ENCODE data around the gene HEPH. TPM values are rescaled to one million over a fixed set of nuclear protein-coding genes. Genes with fewer than 3 reads are reported as not detected.

The HEPH gene
- total RNA-seq, 2 experiments from 2014 or later = not detected

- H3K9me3 ChIP-seq (ENCODE audit: low read length) = no peaks in the 10 kb centered on the region
- intact Hi-C loops (cut with micrococcal nuclease; ENCODE audit: unreplicated experiment) = no loop called here
- no peak for DNase-seq (ENCODE audit: low spot score)
- TF ChIP-seq EZH2phosphoT487 (IDR thresholded peaks at IDR 0.05; ENCODE audit: borderline replicate concordance, low read depth, low read length) = no peak
- no peak for TF ChIP-seq CTCF (conservative IDR thresholded peaks at IDR 0.05; ENCODE audit: low read length)
- ChIA-PET CTCF (ENCODE audit: unreplicated experiment) (no interaction called here), POLR2A (interaction anchor here (0.5 to 0.6 kb wide), 2 partner anchors 64 to 479 kb away, joined by 3 to 4 read pairs; no protein-coding TSS in a partner anchor)
- H3K9me2 ChIP-seq (ENCODE audit: insufficient read depth, low read length) = no peaks in the 10 kb centered on the region
- H3K4me2 ChIP-seq (ENCODE audit: low read length) = no peak overlapping the region
- H3K36me3 ChIP-seq (ENCODE audit: insufficient read depth, low read length) = no peaks in the 10 kb centered on the region
- H4K20me1 ChIP-seq (ENCODE audit: insufficient read depth, low read length) = no peaks in the 10 kb centered on the region
- no peaks in the 10 kb centered on the region for H3K4me1 ChIP-seq (ENCODE audit: insufficient read depth, low read length, poor library complexity, severe bottlenecking)
- H2AFZ ChIP-seq (ENCODE audit: low read length) = no peak overlapping the region
- no peaks in the 10 kb centered on the region for H3K79me2 ChIP-seq (ENCODE audit: insufficient read depth, low read depth, low read length)
- no TSS peak for BruUV-seq (replicated peaks)
- no peak overlapping the region for H3K4me3 ChIP-seq (ENCODE audit: low read depth, low read length, poor library complexity, severe bottlenecking)
- H3K27ac ChIP-seq (ENCODE audit: low read depth, low read length, poor library complexity, severe bottlenecking) = no peak overlapping the region
These were observed 39.1 kb downstream of the HEPH start for GRCh38 chrX:66203114-66203513.

DNA sequence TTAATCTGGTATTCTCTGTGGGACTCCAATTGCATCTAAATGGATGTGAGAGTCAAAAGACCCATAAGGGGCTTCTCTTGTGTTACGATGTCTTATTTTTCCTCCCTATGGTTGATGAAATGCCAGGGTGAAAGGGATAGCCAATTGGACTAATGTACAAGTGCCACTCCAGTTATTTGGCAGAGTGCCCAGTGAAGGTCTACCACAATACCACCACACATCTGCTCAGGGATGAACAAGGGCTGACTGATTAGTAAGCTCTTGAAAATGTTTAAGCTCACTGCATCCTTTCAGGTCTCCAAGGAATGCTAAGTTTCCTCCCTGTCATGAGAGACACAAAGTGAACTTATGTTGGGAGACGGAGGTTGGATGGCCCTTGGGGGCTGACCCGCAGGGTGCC, 57.8 kb downstream of the HEPH start:
- Histone ChIP-seq H2AFZ (ENCODE audit: low read length) (no peak overlapping the region), H3K9me3 (ENCODE audit: low read length) (no peaks in the 10 kb centered on the region), H3K79me2 (ENCODE audit: insufficient read depth, low read depth, low read length) (no peaks in the 10 kb centered on the region), H3K4me1 (ENCODE audit: insufficient read depth, low read length, poor library complexity, severe bottlenecking) (no peaks in the 10 kb centered on the region), H3K9me2 (ENCODE audit: insufficient read depth, low read length) (no peaks in the 10 kb centered on the region), H4K20me1 (ENCODE audit: insufficient read depth, low read length) (no peaks in the 10 kb centered on the region), H3K4me2 (ENCODE audit: low read length) (no peak overlapping the region), H3K36me3 (ENCODE audit: insufficient read depth, low read length) (no peaks in the 10 kb centered on the region), H3K4me3 (ENCODE audit: low read depth, low read length, poor library complexity, severe bottlenecking) (no peak overlapping the region), H3K27ac (ENCODE audit: low read depth, low read length, poor library complexity, severe bottlenecking) (no peak overlapping the region)
- no TSS peak for BruUV-seq (replicated peaks)
- ChIA-PET CTCF (ENCODE audit: unreplicated experiment) (no interaction called here), POLR2A (no interaction called here)
- intact Hi-C loops (cut with micrococcal nuclease; ENCODE audit: unreplicated experiment) = no loop called here
- TF ChIP-seq CTCF (conservative IDR thresholded peaks at IDR 0.05; ENCODE audit: low read length) = no peak
- no peak for TF ChIP-seq EZH2phosphoT487 (IDR thresholded peaks at IDR 0.05; ENCODE audit: borderline replicate concordance, low read depth, low read length)
- no peak for DNase-seq (ENCODE audit: low spot score)

- ChIA-PET POLR2A (no interaction called here), CTCF (ENCODE audit: unreplicated experiment) (no interaction called here)
- H2AFZ ChIP-seq (ENCODE audit: low read length) = no peak overlapping the region
- TF ChIP-seq EZH2phosphoT487 (IDR thresholded peaks at IDR 0.05; ENCODE audit: borderline replicate concordance, low read depth, low read length) (no peak), CTCF (conservative IDR thresholded peaks at IDR 0.05; ENCODE audit: low read length) (no peak)
- no peak overlapping the region for H3K27ac ChIP-seq (ENCODE audit: low read depth, low read length, poor library complexity, severe bottlenecking)
- H3K4me1 ChIP-seq (ENCODE audit: insufficient read depth, low read length, poor library complexity, severe bottlenecking) = no peaks in the 10 kb centered on the region
- H3K79me2 ChIP-seq (ENCODE audit: insufficient read depth, low read depth, low read length) = no peaks in the 10 kb centered on the region
- DNase-seq (ENCODE audit: low spot score) = no peak
- no TSS peak for BruUV-seq (replicated peaks)
- H3K4me3 ChIP-seq (ENCODE audit: low read depth, low read length, poor library complexity, severe bottlenecking) = no peak overlapping the region
- H3K9me3 ChIP-seq (ENCODE audit: low read length) = no peaks in the 10 kb centered on the region
- no peaks in the 10 kb centered on the region for H3K36me3 ChIP-seq (ENCODE audit: insufficient read depth, low read length)
- H3K4me2 ChIP-seq (ENCODE audit: low read length) = no peak overlapping the region
- no peaks in the 10 kb centered on the region for H4K20me1 ChIP-seq (ENCODE audit: insufficient read depth, low read length)
- H3K9me2 ChIP-seq (ENCODE audit: insufficient read depth, low read length) = no peaks in the 10 kb centered on the region
- intact Hi-C loops (cut with micrococcal nuclease; ENCODE audit: unreplicated experiment) = no loop called here
These were observed 68.2 kb downstream of the HEPH start for GRCh38 chrX:66232296-66232695.

Data from OCI-LY7 (cell line).